OCI-LY3 (cell line): ENCODE data around the gene RBL1.
"Not testable (repeated sequence)": the region's sequence is repeated elsewhere in the genome, so short reads cannot be mapped to it uniquely, and the experiment has no call there.

Experiments used
- H2AFZ ChIP-seq: fragments of 200-600, 300-600 bp; shearing (Covaris generic); 2 replicates; pipeline ENCODE4 v1.6.0; 2014; ENCODE audit warnings: antibody characterized with exemption, low read depth, low read length
- H3K27ac ChIP-seq: fragments of 200-600, 300-600 bp; sonication (generic); 2 replicates; pipeline ENCODE4 v1.5.1; 2014; ENCODE audit warnings: mild to moderate bottlenecking, low read length, moderate library complexity, mixed read lengths
- H3K27me3 ChIP-seq: fragments of 200-600, 300-600 bp; sonication (generic); 2 replicates; pipeline ENCODE4 v1.6.1; 2014; ENCODE audit warnings: low read depth, low read length, mixed read lengths
- H3K36me3 ChIP-seq: fragments of 200-600, 300-600 bp; sonication (generic); replicated peaks from 2 replicates; pipeline ENCODE3; 2014; ENCODE audit warnings: low read depth, low read length, mixed read lengths
- H3K4me1 ChIP-seq: fragments of 300-600, 200-600 bp; sonication (generic); 2 replicates; pipeline ENCODE4 v1.6.1; 2014; ENCODE audit warnings: low read length, mixed read lengths
- H3K4me2 ChIP-seq: fragments of 200-600, 300-600 bp; sonication (generic); 2 replicates; pipeline ENCODE4 v1.6.1; 2014; ENCODE audit warnings: low read length, mixed read lengths
- H3K4me3 ChIP-seq: fragments of 300-600, 200-600 bp; sonication (generic); 2 replicates; pipeline ENCODE4 v1.5.1; 2014; ENCODE audit warnings: antibody characterized with exemption, mild to moderate bottlenecking, low read length, moderate library complexity
- H3K79me2 ChIP-seq: fragments of 300-600, 200-600 bp; shearing (Covaris generic); 2 replicates; pipeline ENCODE4 v1.6.1; 2014; ENCODE audit warnings: mild to moderate bottlenecking, low read length, mixed read lengths
- H3K9ac ChIP-seq: fragments of 300-600, 200-600 bp; shearing (Covaris generic); 2 replicates; pipeline ENCODE4 v1.6.0; 2014; ENCODE audit warnings: mild to moderate bottlenecking, low read length, moderate library complexity
- H3K9me3 ChIP-seq: fragments of 200-600, 300-600 bp; shearing (Covaris generic); 2 replicates; pipeline ENCODE4 v1.6.1; 2014; ENCODE audit warnings: low read length, mixed read lengths; ENCODE audit not compliant: insufficient read depth
- H4K20me1 ChIP-seq: fragments of 200-600, 300-600 bp; sonication (generic); 2 replicates; pipeline ENCODE4 v1.6.1; 2016; ENCODE audit warnings: low read length, mixed read lengths; ENCODE audit not compliant: insufficient read depth
- CTCF ChIP-seq: fragments of 200-600, 300-600 bp; sonication (generic); IDR thresholded peaks from 2 replicates; pipeline ENCODE4 v1.5.1; 2014; ENCODE audit warnings: antibody characterized with exemption, low read length, low read depth
- EZH2phosphoT487 ChIP-seq: fragments of 200-600 bp; shearing (Covaris generic); IDR thresholded peaks from 2 replicates; pipeline ENCODE4 v1.6.1; 2018; ENCODE audit warnings: antibody characterized with exemption, mixed run types, low read depth

RBL1 gene

GRCh38 chr20:37032077-37032476 is 63.7 kb downstream of the RBL1 start:
- no peak overlapping the region for H3K4me2 ChIP-seq
- no peak for TF ChIP-seq EZH2phosphoT487
- H3K79me2 ChIP-seq = no peaks in the 10 kb centered on the region
- no peak overlapping the region for H3K27ac ChIP-seq
- no peaks in the 10 kb centered on the region for H3K27me3 ChIP-seq
- H3K9me3 ChIP-seq = no peaks in the 10 kb centered on the region
- no peak overlapping the region for H3K4me3 ChIP-seq
- H2AFZ ChIP-seq = no peak overlapping the region
- 0 out of 2 replicates have a peak, but pooled peaks cover 2% of the 10 kb centered on the region for H3K4me1 ChIP-seq
- no peak overlapping the region for H3K9ac ChIP-seq
- H4K20me1 ChIP-seq = no peaks in the 10 kb centered on the region
- peaks cover 65% of the 10 kb centered on the region for H3K36me3 ChIP-seq

DNA sequence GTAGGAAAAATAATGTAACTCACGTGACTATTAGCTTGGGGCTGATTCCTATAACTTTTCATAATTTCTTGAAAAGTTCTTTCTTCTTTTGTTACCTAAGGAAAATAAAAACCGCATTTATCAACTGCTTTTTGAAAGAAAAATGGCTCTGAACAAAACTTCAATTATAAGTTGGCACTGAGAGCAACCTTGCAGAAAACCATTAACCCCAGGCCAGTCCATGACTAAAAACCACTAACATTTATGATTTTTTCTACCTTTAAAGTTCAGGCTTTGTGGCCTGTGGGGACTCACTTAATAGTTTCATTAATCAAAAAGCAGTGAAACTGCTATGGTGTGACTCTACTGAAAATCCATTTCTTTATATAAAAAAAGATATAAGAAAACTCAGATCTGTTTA is 75.2 kb downstream of the RBL1 start:
- Histone ChIP-seq H3K27ac (no peak overlapping the region), H4K20me1 (no peaks in the 10 kb centered on the region), H2AFZ (no peak overlapping the region), H3K9ac (no peak overlapping the region), H3K27me3 (no peaks in the 10 kb centered on the region), H3K9me3 (no peaks in the 10 kb centered on the region), H3K4me2 (no peak overlapping the region), H3K4me3 (no peak overlapping the region), H3K79me2 (no peaks in the 10 kb centered on the region), H3K36me3 (peaks cover 64% of the 10 kb centered on the region), H3K4me1 (no peaks in the 10 kb centered on the region)
- TF ChIP-seq EZH2phosphoT487 (no peak), CTCF (no peak)

GRCh38 chr20:37012631-37013030 is 83.2 kb downstream of the RBL1 start:
- not testable (repeated sequence) for H3K9me3 ChIP-seq, H4K20me1 ChIP-seq, H3K9ac ChIP-seq, H2AFZ ChIP-seq, H3K79me2 ChIP-seq, H3K4me2 ChIP-seq, H3K4me3 ChIP-seq, H3K27ac ChIP-seq, H3K27me3 ChIP-seq
- peaks cover 17% of the 10 kb centered on the region for H3K4me1 ChIP-seq
- peaks cover 36% of the 10 kb centered on the region for H3K36me3 ChIP-seq

DNA sequence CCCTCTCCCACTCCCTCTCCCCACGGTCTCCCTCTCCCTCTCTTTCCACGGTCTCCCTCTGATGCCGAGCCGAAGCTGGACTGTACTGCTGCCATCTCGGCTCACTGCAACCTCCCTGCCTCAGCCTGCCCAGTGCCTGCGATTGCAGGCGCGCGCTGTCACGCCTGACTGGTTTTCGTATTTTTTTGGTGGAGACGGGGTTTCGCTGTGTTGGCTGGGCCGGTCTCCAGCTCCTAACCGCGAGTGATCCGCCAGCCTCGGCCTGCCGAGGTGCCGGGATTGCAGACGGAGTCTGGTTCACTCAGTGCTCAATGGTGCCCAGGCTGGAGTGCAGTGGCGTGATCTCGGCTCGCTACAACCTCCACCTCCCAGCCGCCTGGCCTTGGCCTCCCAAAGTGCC is 83.9 kb downstream of the RBL1 start:
- H3K9me3 ChIP-seq, H3K4me2 ChIP-seq, H2AFZ ChIP-seq, H3K27ac ChIP-seq, H4K20me1 ChIP-seq, H3K27me3 ChIP-seq, H3K9ac ChIP-seq, H3K79me2 ChIP-seq, H3K4me3 ChIP-seq: not testable (repeated sequence)
- peaks cover 35% of the 10 kb centered on the region for H3K36me3 ChIP-seq
- H3K4me1 ChIP-seq = peaks cover 17% of the 10 kb centered on the region

- Histone ChIP-seq H3K9ac (no peak overlapping the region), H3K4me3 (no peak overlapping the region), H3K36me3 (peaks cover 29% of the 10 kb centered on the region), H3K4me2 (no peak overlapping the region), H3K27ac (no peak overlapping the region), H3K79me2 (no peaks in the 10 kb centered on the region), H3K9me3 (no peaks in the 10 kb centered on the region), H4K20me1 (0 out of 2 replicates have a peak, but pooled peaks cover 7% of the 10 kb centered on the region), H2AFZ (no peak overlapping the region), H3K4me1 (peaks cover 17% of the 10 kb centered on the region), H3K27me3 (no peaks in the 10 kb centered on the region)
- no peak for TF ChIP-seq EZH2phosphoT487
- TF ChIP-seq CTCF = no peak
Observed at GRCh38 chr20:37011147-37011546, 84.7 kb downstream of the RBL1 start.
